Activated CD4-positive, alpha-beta T cell treated with anti-CD3 and anti-CD28 coated beads for 4 hours (primary cell): ENCODE results near the gene ADGRB3.
"Not testable (repeated sequence)": the region's sequence is repeated elsewhere in the genome, so short reads cannot be mapped to it uniquely, and the experiment has no call there.

Source experiments
- DNase-seq, 2 donors: peaks; one replicate each; pipeline ENCODE4 v3.0.0-alpha.2; 2020

ADGRB3 gene

DNA sequence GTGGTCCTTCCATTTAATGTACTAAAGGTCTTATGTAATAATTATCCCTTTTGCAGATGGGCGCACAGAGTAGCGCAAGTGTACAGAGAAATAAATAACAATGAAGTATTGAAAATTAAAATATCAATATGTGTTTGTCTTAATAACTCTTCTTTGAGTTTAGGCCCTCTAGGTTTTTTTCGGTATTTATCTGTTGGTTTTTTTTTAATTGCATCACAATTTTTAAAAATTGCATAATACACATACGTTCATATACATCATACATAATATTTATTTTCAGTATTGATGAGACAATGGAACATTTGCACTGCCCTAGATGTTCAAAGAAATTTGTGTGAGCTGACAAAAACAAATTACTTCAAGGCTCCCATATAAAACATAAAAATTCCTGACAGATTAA is 15.1 kb downstream of the ADGRB3 start:
- no peak for DNase-seq

DNA sequence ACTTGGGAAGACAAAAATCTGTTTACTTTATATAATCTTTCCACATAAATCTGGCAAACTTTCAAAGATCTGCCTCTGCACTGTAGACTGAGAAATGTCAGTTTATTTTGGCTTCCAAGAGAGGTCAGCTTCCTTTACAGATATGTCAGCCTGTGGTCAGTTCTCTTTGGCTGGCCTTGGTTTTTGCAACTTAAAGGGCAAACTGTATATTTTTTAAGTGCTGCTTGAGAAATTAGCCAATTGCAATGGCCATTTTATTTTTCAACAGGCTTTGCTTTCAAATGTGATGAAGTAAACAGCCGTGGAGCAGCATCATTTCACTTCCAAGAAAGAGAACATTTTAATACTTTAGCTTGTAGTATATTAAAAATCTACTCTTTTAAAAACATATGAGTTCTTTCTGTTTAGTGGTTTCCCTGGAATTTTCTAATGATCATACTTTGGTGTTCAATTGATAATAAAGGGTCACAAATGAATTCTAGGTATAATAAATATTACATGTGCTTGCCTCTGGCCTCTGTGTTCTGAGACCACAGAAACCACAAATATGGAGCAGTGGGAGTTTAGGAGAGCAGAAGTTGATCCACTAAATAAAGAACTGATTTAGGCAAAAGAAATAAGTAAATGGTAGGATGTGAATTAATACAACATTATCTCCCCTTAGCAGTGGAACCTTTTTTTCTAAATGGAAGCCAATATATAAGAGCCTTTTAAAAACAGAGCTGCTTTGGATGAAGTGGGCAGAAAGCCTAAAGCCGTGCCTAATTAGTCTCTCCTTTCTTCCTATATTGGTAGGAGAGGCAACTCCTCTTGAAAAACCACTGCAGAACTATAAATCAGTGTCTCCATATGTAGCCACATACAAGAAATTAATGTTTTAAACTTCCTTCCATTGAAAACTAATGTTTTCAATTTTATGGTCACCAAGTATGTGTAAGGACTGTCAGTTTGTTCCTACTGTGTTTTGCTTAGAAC is 16.2 kb downstream of the ADGRB3 start:
- no peak for DNase-seq

DNA sequence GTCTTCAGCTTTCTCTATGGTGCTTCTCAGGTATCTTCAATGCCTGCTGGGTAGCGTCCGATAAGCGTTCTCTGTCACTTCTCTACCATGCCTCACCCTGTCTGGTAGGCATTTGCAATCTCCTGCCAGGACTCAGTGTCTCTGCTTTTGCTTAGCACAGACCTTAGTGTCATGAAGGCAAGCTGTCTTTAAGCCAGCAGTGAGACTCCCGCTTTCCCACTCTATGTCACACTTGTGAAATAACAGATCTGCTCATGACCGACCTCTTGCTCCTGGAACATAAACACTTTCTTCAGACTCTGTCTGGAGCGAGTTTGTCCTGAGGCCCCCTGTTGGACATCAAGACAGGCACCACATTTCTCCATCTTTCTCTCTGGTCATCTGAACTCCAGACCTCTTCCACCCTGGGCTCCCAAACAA is 17.0 kb downstream of the ADGRB3 start:
- no peak for DNase-seq

DNA sequence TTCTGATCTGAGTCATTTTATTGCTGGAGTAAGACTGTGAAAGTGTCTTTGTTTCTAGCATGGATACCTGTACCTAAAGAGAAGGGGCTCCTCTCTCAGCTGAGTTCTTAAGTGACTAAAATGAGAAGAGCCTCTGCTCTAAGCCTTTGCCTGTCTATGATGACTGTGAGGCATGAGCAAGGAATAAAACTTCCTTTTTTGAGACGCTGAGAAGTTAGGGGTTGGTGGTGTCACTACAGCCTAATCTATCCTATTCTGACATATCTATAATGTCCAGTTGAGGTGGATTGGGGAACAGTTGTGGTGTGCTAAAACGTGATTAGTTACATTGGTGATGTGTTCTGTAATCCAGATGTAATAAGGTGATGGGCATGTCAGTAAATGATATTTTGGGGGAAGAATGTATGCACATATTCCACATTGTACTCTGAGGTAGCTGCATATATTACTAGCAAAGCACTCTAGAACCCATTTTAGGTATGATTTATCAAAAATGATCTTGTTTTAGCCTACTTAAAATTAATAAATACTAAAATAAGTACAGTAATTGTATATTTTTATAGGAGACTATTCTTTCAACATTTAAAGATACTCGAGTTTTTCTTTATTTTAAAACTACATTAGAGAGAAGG is 18.1 kb downstream of the ADGRB3 start:
- no peak for DNase-seq

DNA sequence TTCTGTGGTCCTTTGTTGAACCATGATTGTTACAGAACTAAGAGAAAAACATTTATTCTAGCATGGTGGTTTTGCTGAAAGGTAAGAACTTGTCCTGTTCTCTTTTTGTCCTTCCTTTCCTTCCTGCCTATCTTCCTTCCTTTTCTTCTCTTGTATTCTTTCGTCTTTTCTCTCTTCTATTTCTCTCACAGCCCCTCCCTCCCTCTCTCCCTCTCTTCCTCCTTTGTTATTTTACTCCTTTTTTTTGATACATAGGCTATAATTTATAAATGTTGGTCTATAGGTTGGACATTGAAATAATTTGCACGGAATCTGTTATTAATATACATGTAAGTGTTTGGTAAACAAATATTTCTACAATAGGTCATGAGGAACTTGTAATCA is 18.6 kb downstream of the ADGRB3 start:
- no peak for DNase-seq

DNA sequence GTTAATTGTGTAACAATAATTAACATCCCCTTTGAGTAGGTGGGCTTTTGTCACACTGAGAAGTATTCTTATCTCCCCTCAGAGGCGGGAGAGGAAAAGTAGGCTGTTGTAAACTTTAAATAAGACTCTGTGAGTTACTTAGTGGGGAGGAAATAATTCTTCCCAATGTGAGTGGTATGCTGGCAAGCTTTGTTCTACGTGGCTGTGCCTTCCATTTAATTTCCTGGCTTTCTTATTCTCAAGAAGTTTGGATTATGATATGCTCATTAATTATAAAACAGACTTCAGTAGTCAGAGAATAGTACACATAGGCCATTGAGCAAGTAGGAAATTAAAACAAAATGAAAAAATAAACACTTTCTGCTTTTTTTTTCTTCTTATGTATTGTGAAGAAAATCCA is 19.1 kb downstream of the ADGRB3 start:
- no peak for DNase-seq

DNA sequence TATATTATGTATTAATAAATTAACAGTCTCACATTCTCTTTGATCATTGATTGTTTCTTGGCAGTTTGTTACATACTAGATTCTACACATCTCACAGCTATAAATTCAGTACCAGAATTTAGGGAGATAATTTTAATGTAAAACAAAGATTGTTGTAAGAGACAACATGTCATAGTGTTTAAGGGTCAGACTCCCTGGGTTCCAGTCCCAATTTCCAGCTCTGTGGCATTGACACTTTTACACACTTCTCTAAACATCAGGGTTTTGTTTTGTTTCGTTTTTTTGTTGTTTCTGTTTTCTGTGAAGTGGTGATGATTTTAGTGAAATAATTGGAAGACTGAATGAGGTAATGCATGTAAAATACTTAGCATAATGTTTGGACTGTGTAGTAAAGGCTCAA is 19.9 kb downstream of the ADGRB3 start:
- DNase-seq = no peak

DNA sequence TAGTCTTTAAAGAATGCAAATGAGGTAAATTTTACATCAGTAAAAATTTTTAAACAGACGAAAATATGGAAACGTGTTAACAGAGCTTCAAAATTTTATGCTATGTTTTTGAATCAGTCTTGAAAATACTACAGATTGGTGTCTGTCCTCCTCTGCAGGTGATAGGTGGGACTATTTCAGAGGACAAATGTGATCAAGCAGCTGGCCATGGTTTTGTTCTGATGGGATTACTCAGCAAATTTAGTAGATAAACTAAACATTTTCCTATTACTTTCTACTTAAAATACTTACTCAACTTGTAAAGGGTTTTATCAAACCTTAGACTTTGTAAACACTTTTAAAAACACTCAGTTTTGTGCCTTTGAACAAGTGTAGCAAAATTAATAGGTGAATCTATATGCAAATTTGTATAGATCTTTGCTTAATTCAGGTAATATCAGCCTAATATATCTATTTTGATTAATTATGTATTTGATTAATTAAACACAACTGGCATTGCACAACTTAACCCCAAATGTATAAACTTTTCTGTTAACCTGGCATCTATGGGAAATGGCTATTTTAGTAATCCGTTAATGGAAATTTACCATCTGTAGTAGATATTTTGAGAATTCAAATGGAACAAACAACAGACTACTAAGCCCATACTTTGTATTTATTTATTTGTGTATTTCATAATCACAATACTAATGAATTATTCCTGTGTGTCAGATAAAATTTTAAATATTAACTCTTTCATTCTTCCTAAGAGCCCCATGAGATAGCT is 22.5 kb downstream of the ADGRB3 start:
- no peak for DNase-seq

DNA sequence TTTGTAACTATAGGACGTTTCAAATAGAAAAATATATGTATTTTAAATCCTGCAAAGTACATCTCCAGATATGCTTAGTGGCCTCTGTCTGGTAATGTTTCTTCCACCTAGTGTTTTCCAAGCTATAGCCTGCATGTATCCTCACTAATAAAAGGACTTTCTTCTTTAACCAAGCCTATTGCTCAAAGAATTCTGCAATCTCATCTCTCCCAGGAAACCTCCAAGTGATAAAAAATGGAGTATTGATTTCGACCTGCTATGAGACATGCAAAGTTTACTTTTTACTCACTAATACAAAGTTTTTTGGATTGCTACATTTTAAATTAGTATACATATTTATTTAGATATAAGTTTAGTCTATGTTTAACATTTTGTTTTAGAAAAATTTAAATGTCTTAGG is 23.3 kb downstream of the ADGRB3 start:
- no peak for DNase-seq

DNA sequence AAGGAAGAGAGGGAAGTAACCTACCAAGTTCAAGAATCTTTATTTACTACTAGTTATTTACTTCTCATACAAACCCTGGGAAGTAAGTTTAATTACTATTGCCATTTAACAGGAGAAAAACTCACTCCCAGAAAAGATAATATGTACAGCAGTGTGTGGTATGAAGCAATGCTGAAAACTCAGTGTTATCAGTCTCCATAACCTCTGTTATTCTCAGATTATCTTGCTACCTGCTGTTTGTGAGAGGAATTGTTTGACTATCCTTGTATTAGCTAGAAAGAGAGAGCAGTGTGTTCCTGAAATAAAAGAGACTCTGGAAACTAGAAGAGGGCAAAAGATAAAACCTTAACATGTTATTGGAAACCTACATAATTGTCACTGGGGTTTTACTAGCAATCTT is 38.2 kb downstream of the ADGRB3 start:
- no peak for DNase-seq

DNA sequence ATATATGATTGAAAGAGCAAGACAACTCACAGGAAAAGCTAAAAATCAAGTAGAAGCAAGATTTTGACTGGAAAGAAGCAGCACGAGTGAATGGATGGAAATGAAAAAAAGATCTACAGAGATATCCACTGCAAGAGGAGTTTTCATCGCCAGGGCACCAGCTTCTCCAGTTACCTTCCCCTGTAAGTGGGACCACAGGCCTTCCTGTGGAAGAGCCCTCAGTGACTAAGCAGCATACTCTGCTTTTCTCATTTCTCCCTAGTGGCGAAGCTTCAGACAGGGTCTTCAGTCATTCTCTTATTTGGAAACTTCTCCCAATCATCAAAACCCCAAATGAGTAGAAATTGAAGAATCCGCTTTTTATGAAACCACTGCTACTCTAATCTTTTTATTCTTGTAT is 40.5 kb downstream of the ADGRB3 start:
- no peak for DNase-seq

DNA sequence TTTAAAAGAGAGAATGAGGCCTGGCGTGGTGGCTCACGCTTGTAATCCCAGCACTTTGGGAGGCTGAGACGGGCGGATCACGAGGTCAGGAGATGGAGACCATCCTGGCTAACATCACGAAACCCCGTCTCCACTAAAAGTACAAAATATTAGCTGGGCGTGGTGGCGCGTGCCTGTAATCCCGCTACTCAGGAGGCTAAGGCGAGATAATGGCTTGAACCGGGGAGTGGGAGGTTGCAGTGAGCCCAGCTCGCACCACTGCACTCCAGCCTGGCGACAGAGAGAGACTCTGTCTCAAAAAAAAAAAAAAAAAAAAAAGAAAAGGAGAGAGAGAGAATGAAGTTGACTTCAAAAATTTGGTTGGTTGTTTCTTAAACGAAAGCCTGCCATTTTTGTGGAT is 41.0 kb downstream of the ADGRB3 start:
- not testable (repeated sequence) for DNase-seq

DNA sequence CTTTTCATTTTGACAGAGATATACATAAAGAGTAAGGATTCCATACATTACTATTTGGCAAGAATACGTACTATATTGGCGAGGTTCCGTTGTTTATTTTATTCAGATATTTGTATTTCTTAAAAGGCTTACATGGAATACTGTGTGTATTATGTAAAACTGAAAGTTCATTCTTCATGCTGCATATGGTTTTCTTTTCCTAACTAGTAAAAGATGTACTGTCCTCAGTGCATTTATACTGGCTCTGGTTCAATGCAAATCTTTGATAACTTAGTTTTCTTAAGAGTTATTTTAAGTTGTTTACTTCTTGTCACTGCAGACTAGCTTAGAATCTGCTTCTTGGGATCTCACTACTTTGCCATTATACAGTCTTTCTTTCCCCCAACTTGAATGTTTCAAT is 42.0 kb downstream of the ADGRB3 start:
- no peak for DNase-seq

DNA sequence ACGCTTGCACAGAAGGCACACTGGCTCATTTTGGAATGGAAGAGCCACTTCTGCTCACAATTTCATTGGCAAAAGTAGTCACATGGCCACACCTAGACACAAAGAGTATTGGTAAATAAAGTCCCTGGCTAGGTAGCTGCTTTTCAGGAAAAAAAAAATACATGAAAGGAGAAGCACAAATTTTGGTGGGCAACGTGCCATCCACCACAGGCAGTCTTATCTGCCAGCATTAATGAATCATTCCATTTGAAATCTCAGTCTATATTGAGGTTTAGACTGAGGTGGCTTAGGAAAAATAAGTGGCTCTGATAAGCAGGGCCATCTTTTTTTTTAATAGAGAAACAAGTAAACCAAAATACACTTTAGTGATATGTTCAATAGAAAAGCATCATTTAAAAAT is 44.3 kb downstream of the ADGRB3 start:
- no peak for DNase-seq

DNA sequence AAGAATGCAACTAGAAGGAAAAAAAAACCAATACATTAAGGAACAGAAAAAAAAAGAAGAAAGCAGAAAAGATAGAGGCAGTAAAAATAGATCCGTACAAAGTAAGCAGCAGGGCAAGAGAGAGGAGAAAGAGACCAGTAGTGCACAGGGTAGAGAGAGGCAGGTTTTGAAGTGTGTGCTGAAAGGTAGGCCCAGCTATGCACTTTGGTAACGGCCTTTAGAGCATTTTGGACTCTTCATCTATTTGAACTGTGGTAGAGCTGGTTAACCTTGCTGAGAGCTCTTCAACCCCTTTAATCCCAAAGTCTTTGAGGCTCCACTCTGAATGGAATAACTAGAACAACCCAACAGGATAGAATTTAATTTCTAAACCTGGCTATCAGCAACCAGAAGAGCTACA is 45.2 kb downstream of the ADGRB3 start:
- DNase-seq = no peak

DNA sequence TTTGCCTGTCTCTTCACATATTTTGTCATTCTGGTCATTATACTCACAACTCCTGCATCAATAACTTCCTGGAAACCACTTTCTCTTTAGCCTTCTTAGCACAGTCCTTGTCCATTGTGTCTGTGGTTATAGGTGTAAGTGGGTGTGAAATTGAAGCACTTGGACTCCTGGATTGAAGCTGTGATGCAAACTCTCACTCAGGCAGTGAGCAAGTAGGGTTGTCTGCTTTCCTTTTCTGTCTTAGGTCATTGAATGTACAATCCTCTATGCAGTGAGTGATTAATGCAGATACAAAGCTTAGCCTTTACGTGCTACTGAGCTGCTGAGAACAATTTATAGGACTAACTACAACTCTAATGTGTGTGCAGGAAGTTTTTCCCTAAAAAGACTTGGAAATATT is 54.8 kb downstream of the ADGRB3 start:
- no peak for DNase-seq

DNA sequence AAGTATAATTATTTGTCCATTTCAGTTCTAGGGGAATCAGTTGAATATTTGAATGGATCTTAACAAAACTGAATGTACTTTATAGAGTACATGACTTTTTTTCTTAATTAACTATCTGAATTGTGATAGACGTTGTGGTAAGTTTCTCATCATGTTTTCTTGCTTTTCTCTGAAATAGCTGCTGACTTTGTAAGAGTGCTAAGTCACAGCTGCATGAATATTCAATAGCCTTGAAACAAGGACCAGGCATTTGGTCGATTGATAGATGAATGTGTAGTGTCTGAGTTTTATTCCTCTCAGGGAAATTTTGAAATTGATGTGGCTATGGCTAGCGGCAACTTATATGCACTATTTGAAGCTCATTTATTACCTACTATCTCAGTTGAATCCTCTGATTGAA is 56.0 kb downstream of the ADGRB3 start:
- no peak for DNase-seq

DNA sequence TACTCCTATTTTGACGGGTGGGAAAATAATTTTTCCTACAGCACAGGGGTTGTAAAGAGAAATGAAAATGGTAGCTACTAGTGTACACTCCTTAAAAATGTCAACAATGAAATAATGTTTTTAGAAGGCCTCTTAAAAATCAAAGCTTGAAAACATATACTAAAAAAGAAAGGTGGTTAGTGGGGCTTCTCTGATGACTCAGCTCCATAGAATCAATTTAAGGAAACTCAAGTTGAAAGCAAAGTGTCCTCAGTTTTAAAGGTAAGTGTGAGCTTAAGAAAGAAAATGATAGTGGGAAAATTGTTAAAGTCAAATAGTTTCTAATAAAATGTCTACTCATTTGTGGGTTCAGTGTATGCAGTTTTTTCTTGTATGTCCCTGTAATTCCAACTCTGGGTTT is 58.2 kb downstream of the ADGRB3 start:
- no peak for DNase-seq

DNA sequence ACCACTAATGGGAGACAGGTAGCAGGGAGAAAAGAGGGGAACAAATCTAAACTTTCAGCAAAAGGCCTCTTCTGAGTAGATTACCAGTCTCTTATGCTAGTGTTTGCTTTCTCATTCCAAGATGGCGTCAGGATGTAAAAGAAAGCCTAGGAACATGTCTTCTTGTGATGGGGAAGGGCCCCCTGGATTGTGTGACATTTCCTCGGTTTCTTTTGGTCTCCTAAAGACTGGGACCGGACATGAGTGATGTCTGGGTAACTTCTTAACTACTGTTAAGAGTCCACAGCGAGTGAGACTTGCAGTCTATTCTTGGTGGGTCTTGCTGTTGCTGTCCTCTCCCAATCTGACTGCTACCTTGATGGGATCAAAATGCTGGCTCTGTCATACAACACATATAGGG is 60.3 kb downstream of the ADGRB3 start:
- DNase-seq = no peak

DNA sequence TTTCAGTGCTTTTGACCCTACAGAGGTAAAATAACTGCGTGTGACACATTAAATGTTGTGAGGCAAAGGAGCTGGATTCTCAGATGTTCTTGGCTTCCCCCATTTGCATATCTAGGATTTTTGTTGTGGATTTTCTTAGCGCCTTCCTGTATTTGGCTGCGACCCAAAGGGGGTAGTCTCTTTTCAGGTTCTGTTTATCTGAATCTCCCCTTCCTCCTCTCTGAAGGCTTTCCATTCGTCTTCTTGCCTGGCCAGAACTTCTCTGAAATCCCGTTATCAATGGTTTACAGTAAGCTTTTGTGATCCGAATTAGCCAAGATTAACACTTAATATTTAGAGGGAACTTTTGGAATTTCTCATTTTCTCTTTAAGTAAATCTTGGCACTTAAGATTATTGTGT is 60.8 kb downstream of the ADGRB3 start:
- no peak for DNase-seq

DNA sequence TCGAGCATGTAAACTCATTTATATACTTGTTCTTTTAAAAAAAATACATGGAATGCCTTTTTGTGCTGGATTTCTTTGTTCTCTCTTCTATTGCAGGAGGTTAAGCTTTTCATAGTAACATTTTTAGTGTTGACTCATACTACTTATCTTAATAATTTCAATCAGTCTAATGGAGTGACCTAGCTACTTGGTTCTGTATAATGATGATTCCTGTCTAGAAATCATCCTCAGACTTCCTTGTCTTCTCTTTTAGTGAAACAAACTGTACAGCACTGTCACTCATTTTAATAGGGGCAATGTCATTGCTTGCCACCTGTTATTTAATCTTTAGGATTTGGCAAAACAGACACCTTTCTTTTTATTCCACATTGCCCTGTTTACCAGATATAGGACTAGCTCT is 62.3 kb downstream of the ADGRB3 start:
- no peak for DNase-seq

DNA sequence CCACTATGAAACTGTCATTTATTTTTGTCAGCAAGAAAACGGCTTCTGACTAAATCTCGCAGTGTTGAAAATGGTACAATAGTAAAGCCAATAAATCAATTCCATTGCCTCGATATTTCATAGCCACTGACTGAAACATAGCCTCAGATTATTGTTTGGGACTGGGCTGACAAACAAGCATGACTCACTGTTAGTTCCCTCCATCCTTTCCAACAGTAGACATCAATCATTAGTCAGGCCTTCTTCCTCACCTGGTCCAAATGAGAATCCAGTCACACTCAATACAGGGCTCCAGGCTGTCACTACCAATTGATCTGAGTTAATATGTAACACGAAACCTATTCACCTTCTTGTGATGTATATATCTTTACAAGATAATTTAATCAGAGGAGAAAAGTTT is 66.1 kb downstream of the ADGRB3 start:
- DNase-seq = no peak

DNA sequence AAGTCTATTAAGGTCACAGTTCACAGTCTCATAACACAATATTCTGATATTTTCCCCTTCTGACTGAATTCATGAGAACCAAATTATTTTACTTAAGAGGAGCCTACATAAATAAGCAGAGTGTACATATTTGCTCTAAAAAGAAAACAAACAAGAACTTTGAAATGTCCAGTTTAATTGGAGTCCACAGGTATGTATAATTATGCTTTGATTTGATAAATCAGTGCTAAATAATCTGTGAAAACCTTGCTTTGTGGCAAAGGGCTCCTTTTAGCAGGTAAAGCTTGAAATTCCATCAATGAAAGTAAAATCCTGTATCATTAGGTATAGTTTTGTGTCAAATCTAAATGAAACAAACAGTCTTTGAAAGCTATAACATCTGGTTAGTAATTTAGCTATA is 69.4 kb downstream of the ADGRB3 start:
- DNase-seq = no peak

DNA sequence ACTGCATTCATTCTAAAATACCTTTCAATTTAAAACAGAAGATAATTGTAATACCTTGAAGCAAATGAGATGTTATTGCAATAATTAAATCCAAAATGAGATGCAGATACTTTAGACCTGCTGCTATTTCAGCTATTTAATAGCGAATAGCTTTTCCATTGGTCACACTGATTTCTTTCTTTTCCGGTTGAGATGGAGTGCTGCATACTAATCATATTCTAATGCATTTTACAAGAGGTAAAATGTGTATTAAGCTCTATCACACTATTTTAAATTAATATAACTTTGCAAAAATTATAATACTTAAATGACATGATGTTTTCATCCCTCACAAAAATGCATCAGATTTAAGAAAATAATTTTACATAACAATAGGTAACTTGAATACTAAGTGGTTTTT is 74.0 kb downstream of the ADGRB3 start:
- no peak for DNase-seq
